ENCODE data around the gene SNX17. TPM values are rescaled to one million over a fixed set of nuclear protein-coding genes. Genes with fewer than 3 reads are reported as not detected.

The SNX17 gene
- total RNA-seq, 1 experiment from 2014 or later, result 90.5 TPM

DNA sequence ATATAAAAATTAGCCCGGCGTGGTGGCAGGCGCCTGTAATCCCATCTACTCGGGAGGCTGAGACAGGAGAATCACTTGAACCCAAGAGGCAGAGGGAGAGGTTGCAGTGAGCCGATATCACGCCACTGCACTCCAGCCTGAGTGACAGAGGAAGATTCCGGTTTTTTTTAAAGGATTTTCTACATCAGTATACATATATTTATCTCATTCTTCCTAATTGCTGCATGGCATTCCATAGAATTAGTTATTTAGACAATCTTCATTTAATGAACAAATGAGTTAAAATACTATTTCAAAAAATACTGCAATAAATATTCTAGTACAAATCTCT lies 15.9 kb upstream of the SNX17 start:
- no peak overlapping the region for H3K27ac ChIP-seq (ENCODE audit: low read depth, low read length)
- no peak overlapping the region for H2AFZ ChIP-seq (ENCODE audit: low read depth, low read length, poor library complexity, severe bottlenecking)
- DNase-seq (ENCODE audit: low read depth, low spot score) (no peak), ATAC-seq (no peak)
- H3K9me3 ChIP-seq (ENCODE audit: control insufficient read depth in 1 of 2, insufficient read depth in 1 of 2, low read depth in 1 of 2, low read length in 2 of 2), result no peaks in the 10 kb centered on the region
- H3K4me1 ChIP-seq (ENCODE audit: control insufficient read depth in 1 of 2, insufficient read depth in 2 of 2, low read length in 2 of 2), result peaks cover 12 to 28% of the 10 kb centered on the region in 2 experiments
- H3K9ac ChIP-seq (ENCODE audit: low read length), result no peak overlapping the region
- TF ChIP-seq POLR2A (IDR thresholded peaks at IDR 0.05; ENCODE audit: borderline replicate concordance, extremely low read depth, insufficient read depth, insufficient read length), result no peak
- no peak for TF ChIP-seq CEBPB (IDR thresholded peaks at IDR 0.05; ENCODE audit: low read depth)
- TF ChIP-seq REST (IDR thresholded peaks at IDR 0.05; ENCODE audit: low read depth), result no peak
- TF ChIP-seq EZH2phosphoT487 (IDR thresholded peaks at IDR 0.05; ENCODE audit: borderline replicate concordance), result no peak
- TF ChIP-seq JUND (IDR thresholded peaks at IDR 0.05), result no peak
- H3K79me2 ChIP-seq (ENCODE audit: insufficient read depth, low read length), result peaks cover 87% of the 10 kb centered on the region
- no peak overlapping the region for H3K4me3 ChIP-seq (replicated peaks in 1 of 2; ENCODE audit: low read depth in 1 of 2, low read length in 2 of 2)
- RAD21 ChIA-PET (ENCODE audit: low non-redundant PET in 1 of 2, low total read pairs in 2 of 2, uncharacterized antibody in 2 of 2, unreplicated experiment in 2 of 2), result no interaction called here
- no peaks in the 10 kb centered on the region for H3K9me2 ChIP-seq (ENCODE audit: insufficient read depth)
- intact Hi-C loops (cut with micrococcal nuclease), result no loop called here
- POLR2A ChIA-PET, result no interaction called here
- BruUV-seq (replicated peaks), result no TSS peak
- no peaks in the 10 kb centered on the region for H3K27me3 ChIP-seq (ENCODE audit: insufficient read depth, low read length)
- CTCF ChIA-PET, result no interaction called here
- H3K4me2 ChIP-seq (ENCODE audit: low read length), result no peak overlapping the region
- H3K36me3 ChIP-seq (ENCODE audit: control insufficient read depth in 1 of 2, insufficient read depth in 2 of 2, low read length in 2 of 2), result no peaks in the 10 kb centered on the region
- H4K20me1 ChIP-seq (ENCODE audit: insufficient read depth), result no peaks in the 10 kb centered on the region

DNA sequence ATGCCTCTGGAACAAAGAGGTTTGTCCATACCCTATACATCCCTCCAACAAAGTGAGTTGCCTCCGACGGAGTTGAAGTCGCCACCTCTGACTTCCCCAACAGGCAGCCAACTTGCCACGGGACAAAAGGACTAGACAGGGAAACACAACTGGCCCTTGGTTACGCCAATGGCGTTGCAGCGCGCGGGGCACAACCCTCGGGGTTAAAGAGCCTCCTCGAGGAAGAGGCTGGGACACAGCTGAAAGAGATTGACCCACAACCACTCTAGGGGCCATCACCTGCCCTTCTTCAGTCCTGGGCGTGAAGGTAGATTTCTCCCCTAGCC lies 14.4 kb upstream of the SNX17 start:
- peak overlapping the region; percentile 98 for H3K27ac ChIP-seq (ENCODE audit: low read depth, low read length)
- H4K20me1 ChIP-seq (ENCODE audit: insufficient read depth), result no peaks in the 10 kb centered on the region
- ChIA-PET POLR2A (interaction anchor here (1.3 to 2.5 kb wide), 2 partner anchors 11 to 14 kb away, joined by 3 to 14 read pairs; partner anchors contain the start of genes EIF2B4 and SNX17), RAD21 (ENCODE audit: low non-redundant PET in 1 of 2, low total read pairs in 2 of 2, uncharacterized antibody in 2 of 2, unreplicated experiment in 2 of 2) (no interaction called here), CTCF (interaction anchor here (1.8 kb wide), 1 partner anchor 13 kb away, joined by 7 read pairs; no protein-coding TSS in a partner anchor)
- H3K4me3 ChIP-seq (replicated peaks in 1 of 2; ENCODE audit: low read depth in 1 of 2, low read length in 2 of 2), result peak overlapping the region; percentile 99 to 100
- H3K9me3 ChIP-seq (ENCODE audit: control insufficient read depth in 1 of 2, insufficient read depth in 1 of 2, low read depth in 1 of 2, low read length in 2 of 2), result no peaks in the 10 kb centered on the region
- H3K27me3 ChIP-seq (ENCODE audit: insufficient read depth, low read length), result no peaks in the 10 kb centered on the region
- no peak overlapping the region for H2AFZ ChIP-seq (ENCODE audit: low read depth, low read length, poor library complexity, severe bottlenecking)
- DNase-seq (ENCODE audit: low read depth, low spot score), result no peak
- TSS peak; percentile 64 for BruUV-seq (replicated peaks)
- no peaks in the 10 kb centered on the region for H3K36me3 ChIP-seq (ENCODE audit: control insufficient read depth in 1 of 2, insufficient read depth in 2 of 2, low read length in 2 of 2)
- intact Hi-C loops (cut with micrococcal nuclease), result loop anchor here (2.0 kb wide), 1 partner anchor 15 kb away; the partner anchor contains the start of genes EIF2B4 and SNX17
- H3K9me2 ChIP-seq (ENCODE audit: insufficient read depth), result no peaks in the 10 kb centered on the region
- peaks cover 73% of the 10 kb centered on the region for H3K79me2 ChIP-seq (ENCODE audit: insufficient read depth, low read length)
- peak overlapping the region; percentile 99 for H3K9ac ChIP-seq (ENCODE audit: low read length)
- peaks cover 12 to 28% of the 10 kb centered on the region in 2 experiments for H3K4me1 ChIP-seq (ENCODE audit: control insufficient read depth in 1 of 2, insufficient read depth in 2 of 2, low read length in 2 of 2)
- ATAC-seq, result peak; percentile 45
- peak overlapping the region; percentile 84 for H3K4me2 ChIP-seq (ENCODE audit: low read length)
- no peak for TF ChIP-seq REST (IDR thresholded peaks at IDR 0.05; ENCODE audit: low read depth)
- TF ChIP-seq SP1 (IDR thresholded peaks at IDR 0.05; ENCODE audit: low read depth), result no peak; the same call in 1 of the 2 replicates
- TF ChIP-seq CBX3 (IDR thresholded peaks at IDR 0.05; ENCODE audit: low read depth), result no peak
- no peak for TF ChIP-seq EZH2 (IDR thresholded peaks at IDR 0.05)
- no peak for TF ChIP-seq ZNF274 (IDR thresholded peaks at IDR 0.05; ENCODE audit: low read depth, low read length)
- TF ChIP-seq ELF1 (IDR thresholded peaks at IDR 0.05; ENCODE audit: borderline replicate concordance, low read depth), result no peak
- no peak for TF ChIP-seq JUND (IDR thresholded peaks at IDR 0.05)
- TF ChIP-seq POLR2AphosphoS5 (IDR thresholded peaks at IDR 0.05; ENCODE audit: low read depth, low read length), result no peak
- TF ChIP-seq, protein P1, sequence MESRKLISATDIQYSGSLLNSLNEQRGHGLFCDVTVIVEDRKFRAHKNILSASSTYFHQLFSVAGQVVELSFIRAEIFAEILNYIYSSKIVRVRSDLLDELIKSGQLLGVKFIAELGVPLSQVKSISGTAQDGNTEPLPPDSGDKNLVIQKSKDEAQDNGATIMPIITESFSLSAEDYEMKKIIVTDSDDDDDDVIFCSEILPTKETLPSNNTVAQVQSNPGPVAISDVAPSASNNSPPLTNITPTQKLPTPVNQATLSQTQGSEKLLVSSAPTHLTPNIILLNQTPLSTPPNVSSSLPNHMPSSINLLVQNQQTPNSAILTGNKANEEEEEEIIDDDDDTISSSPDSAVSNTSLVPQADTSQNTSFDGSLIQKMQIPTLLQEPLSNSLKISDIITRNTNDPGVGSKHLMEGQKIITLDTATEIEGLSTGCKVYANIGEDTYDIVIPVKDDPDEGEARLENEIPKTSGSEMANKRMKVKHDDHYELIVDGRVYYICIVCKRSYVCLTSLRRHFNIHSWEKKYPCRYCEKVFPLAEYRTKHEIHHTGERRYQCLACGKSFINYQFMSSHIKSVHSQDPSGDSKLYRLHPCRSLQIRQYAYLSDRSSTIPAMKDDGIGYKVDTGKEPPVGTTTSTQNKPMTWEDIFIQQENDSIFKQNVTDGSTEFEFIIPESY (IDR thresholded peaks at IDR 0.05; ENCODE audit: extremely low read depth, insufficient replicate concordance, low read length), result no peak
